Activated naive CD8-positive, alpha-beta T cell treated with anti-CD3 and anti-CD28 coated beads, Interleukin-2, amount 50 U/mL, for 24 hours (primary cell): Measurements from ENCODE around the gene VPS13D.
"Not testable (repeated sequence)": the region's sequence is repeated elsewhere in the genome, so short reads cannot be mapped to it uniquely, and the experiment has no call there.

Source experiments
- ATAC-seq: fragments of 150-1000 bp; cut with Tn5 transposase; one replicate; pipeline ENCODE4 v1.10.0; 2021
- DNase-seq: peaks from one replicate; pipeline ENCODE4 v3.0.0; 2021
- H3K27ac Mint-ChIP-seq: one replicate; pipeline ENCODE4 v1.8.0; 2021; ENCODE audit warnings: mild to moderate bottlenecking, mixed read lengths
- H3K27me3 Mint-ChIP-seq: one replicate; pipeline ENCODE4 v1.8.0; 2021; ENCODE audit warnings: mixed read lengths
- H3K36me3 Mint-ChIP-seq: one replicate; pipeline ENCODE4 v1.8.0; 2021; ENCODE audit warnings: low read depth, mixed read lengths
- H3K4me1 Mint-ChIP-seq: one replicate; pipeline ENCODE4 v1.8.0; 2021; ENCODE audit warnings: mixed read lengths
- H3K4me3 Mint-ChIP-seq: one replicate; pipeline ENCODE4 v1.8.0; 2021; ENCODE audit warnings: mild to moderate bottlenecking, moderate library complexity, mixed read lengths
- H3K9me3 Mint-ChIP-seq: one replicate; pipeline ENCODE4 v1.8.0; 2021; ENCODE audit warnings: mixed read lengths

Gene VPS13D

DNA sequence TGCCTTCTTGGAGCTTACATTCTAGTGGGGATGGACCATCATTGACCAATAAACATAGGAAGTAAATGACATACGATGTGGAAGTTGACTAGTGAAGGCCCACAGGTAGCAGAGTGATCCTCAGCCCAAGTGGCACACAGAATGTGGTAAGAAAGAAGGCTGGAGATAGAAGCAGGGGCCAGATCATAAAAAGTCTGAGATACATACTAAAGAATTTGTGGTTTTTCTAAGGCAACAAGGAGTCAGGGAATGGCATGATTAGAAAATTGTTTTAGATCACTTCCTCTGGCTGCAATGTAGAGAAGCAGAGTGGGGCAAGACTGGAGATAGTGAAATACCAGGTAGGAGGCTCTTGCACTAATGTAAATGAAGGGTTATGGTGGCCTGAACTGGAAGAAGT lies 154.0 kb downstream of the VPS13D start:
- no peaks in the 10 kb centered on the region for H3K27me3 Mint-ChIP-seq
- DNase-seq (no peak), ATAC-seq (no peak)
- no peak overlapping the region for H3K4me3 Mint-ChIP-seq
- no peak overlapping the region for H3K27ac Mint-ChIP-seq
- H3K4me1 Mint-ChIP-seq: peaks cover 41% of the 10 kb centered on the region
- peaks cover 73% of the 10 kb centered on the region for H3K36me3 Mint-ChIP-seq
- peaks cover 24% of the 10 kb centered on the region for H3K9me3 Mint-ChIP-seq

DNA sequence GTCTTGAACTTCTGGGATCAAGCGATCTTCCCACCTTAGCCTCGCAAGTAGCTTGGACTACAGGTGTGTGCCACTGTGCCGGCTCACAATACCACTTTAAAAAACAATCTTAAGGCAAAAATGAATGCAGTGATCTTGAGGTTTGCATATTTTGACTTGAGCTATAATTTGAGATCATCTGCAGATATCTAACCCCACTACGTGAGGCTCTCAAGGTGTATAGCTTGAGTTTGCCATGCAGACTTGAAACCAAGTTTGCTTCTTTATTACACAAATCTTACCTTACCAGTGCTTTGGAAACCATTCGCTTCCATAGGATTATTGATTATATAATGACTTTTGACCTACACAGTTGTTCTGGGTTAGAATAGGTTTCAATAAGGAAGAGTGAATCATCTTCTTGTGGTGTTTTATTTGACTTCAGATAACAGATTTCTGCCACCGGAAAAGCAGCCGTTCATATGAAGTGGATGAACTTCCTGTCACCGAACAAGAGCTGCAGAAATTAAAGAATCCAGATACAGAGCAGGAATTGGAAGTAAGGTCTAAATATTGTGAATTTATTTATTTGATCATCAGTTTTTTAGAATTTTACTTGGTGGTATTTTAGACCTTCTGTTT lies 155.1 kb downstream of the VPS13D start:
- Mint-ChIP-seq H3K27me3 (no peaks in the 10 kb centered on the region), H3K4me1 (peaks cover 41% of the 10 kb centered on the region), H3K4me3 (peak overlapping the region; percentile 25), H3K36me3 (peaks cover 71% of the 10 kb centered on the region), H3K9me3 (peaks cover 25% of the 10 kb centered on the region), H3K27ac (peak overlapping the region; percentile 53)
- ATAC-seq (peak; percentile 66), DNase-seq (no peak)

DNA sequence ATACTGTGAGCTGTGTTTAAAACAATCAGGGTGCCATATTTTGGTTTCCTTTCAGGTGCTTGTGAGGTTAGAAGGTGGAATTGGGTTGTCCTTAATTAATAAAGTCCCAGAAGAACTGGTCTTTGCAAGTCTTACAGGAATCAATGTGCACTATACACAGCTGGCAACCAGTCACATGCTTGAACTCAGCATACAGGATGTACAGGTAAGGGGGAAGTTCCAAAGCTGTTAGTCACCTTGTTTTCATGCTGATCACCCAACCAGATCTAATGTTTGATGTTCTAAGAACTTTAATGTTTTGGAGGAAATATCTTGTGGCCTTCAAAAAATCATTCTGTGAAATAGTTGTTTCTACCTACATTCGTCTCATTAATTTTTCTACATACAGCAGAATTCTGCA lies 156.3 kb downstream of the VPS13D start:
- Mint-ChIP-seq H3K36me3 (peaks cover 77% of the 10 kb centered on the region), H3K9me3 (peaks cover 25% of the 10 kb centered on the region), H3K27ac (peak overlapping the region; percentile 21), H3K4me3 (no peak overlapping the region), H3K27me3 (no peaks in the 10 kb centered on the region), H3K4me1 (peaks cover 41% of the 10 kb centered on the region)
- no peak for DNase-seq
- peak; percentile 46 for ATAC-seq

DNA sequence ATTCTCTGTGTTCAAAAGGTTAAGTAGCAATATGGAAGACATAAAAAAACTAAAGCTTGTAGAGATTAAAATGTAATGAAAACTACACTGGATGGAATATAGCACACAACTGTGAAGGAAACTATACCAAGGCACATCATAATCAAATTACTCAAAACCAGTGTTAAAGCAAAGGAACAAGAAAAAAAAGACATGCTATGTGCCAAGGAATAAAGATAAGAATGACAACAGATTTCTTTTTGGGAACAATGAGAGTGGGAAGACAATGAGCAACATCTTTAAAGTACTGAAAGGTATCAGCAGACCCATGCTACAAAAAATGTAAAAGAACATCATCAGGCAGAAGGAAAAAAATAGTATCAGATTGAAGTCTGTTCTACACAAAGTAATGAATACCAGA lies 157.8 kb downstream of the VPS13D start:
- no peaks in the 10 kb centered on the region for H3K27me3 Mint-ChIP-seq
- no peak overlapping the region for H3K4me3 Mint-ChIP-seq
- H3K36me3 Mint-ChIP-seq: peaks cover 78% of the 10 kb centered on the region
- H3K27ac Mint-ChIP-seq: no peak overlapping the region
- peaks cover 25% of the 10 kb centered on the region for H3K9me3 Mint-ChIP-seq
- DNase-seq: no peak
- peaks cover 40% of the 10 kb centered on the region for H3K4me1 Mint-ChIP-seq
- ATAC-seq: no peak

DNA sequence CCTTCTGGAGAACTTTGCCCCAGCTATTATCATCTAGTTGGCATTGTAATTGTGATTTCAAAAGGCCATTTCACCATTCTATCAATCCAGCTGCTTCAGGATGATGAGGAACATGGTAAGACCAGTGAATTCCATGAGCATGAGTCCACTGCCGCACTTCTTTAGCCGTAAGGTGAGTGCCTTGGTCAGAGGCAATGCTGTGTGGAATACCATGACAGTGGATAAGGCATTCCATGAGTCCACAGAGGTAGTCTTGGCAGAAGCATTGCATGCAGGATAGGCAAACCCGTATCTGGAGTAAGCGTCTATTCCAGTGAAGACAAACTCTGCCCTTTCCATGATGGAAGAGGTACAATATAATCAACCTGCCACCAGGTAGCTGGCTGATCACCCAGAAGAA lies 160.5 kb downstream of the VPS13D start:
- Mint-ChIP-seq H3K36me3 (peaks cover 66% of the 10 kb centered on the region), H3K9me3 (peaks cover 25% of the 10 kb centered on the region), H3K4me1 (peaks cover 16% of the 10 kb centered on the region)
- not testable (repeated sequence) for DNase-seq, H3K27me3 Mint-ChIP-seq, H3K27ac Mint-ChIP-seq, ATAC-seq, H3K4me3 Mint-ChIP-seq

DNA sequence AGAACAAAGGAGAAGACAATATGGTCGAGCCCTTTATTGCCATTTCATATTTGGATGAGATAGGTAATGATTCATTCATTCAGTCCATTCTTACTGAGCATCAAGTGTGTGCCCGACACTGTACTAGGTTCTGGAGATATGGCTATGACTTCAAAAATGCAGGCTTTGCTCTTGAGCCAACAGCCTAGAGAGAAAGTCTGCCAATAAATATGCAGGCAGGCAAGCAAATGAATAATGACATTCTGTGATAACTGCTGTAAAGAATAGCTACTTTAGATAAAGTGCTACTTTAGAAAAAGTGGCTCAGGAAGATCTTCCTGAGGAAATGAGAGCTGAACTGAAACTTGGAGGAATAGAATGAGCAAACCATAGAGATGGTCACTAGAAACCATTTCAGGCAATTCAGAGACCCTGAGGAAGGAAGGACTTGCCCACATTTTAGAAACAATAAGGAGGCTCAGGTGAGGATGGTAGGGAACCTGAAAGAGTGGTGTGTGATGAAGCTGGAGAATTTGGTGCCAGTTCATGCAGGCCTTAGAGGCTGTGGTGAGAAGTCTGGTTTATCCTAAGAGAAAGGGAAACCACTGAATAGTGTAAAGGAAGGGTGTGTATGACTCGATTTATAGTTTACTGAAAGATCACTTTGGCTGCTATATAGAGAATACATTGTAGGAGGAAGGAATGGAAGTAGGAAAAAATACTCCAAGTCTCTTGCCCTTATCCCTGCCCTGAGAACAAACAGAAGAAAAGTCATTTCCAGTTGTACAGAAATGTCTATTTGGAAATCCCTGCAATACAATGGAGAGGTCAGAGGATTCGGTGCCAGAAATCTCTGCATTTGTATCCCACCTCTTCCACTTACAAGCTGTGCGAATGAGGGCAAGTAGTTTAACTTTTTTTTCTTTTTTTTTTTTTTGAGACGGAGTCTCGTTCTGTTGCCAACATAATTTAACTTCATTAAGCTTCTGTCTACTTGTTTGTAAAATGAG lies 167.9 kb downstream of the VPS13D start:
- Mint-ChIP-seq H3K27ac (no peak overlapping the region), H3K4me3 (no peak overlapping the region), H3K36me3 (peaks cover 18% of the 10 kb centered on the region), H3K9me3 (no peaks in the 10 kb centered on the region), H3K4me1 (peaks cover 11% of the 10 kb centered on the region), H3K27me3 (no peaks in the 10 kb centered on the region)
- DNase-seq: no peak
- no peak for ATAC-seq

DNA sequence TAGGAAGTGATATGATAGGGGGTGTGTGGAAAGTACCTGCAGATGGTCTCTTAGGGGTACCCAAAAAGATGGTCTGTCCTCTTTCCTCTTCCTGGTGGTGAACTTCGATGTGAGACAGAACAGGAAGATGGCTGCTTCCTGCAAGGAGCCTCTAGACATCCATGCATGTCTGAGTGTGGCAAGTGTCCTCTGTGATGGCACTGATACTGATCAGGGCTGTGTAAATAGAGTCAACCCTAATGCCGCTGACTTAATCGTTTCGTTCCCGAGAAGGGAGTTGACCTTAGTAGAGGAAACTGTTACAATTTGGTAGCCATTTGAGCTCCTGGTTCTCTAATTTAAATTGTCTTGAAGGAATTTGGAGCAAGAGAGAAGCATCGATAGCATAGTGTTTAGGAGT lies 168.6 kb downstream of the VPS13D start:
- Mint-ChIP-seq H3K36me3 (peaks cover 18% of the 10 kb centered on the region), H3K9me3 (no peaks in the 10 kb centered on the region), H3K4me1 (peaks cover 11% of the 10 kb centered on the region), H3K27ac (no peak overlapping the region), H3K4me3 (no peak overlapping the region), H3K27me3 (no peaks in the 10 kb centered on the region)
- DNase-seq: no peak
- ATAC-seq: no peak

DNA sequence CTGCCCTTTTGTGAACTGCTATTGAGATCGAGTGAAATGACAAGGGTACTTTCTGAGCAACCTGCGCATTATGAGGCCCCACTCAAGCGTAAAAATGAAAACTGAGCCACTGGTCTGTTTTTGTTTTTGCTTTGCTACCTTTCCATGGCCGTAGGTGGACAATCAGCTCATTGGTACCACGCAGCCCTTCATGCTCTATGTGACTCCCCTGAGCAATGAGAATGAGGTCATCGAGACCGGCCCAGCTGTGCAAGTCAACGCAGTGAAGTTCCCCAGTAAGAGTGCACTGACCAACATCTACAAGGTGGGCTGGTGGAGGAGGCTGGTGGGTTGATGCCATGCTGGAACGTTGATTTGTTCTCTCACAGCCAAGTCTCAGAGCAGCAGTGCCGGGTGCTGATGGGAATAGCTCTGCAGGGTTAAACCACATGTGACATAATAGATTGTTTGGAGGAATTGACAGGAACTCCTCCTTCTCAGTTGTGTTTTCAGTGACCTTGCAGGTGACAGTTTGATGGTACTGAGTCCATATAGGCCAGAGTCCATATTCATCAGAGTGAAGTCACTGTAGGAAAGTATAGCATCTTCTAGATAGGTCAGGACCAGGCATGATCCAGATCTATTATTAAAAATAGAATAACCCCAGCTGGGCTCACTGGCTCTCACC lies 170.3 kb downstream of the VPS13D start:
- H3K4me3 Mint-ChIP-seq: no peak overlapping the region
- no peaks in the 10 kb centered on the region for H3K27me3 Mint-ChIP-seq
- no peak overlapping the region for H3K27ac Mint-ChIP-seq
- H3K9me3 Mint-ChIP-seq: no peaks in the 10 kb centered on the region
- ATAC-seq (no peak), DNase-seq (no peak)
- H3K36me3 Mint-ChIP-seq: peaks cover 26% of the 10 kb centered on the region
- H3K4me1 Mint-ChIP-seq: peaks cover 11% of the 10 kb centered on the region

DNA sequence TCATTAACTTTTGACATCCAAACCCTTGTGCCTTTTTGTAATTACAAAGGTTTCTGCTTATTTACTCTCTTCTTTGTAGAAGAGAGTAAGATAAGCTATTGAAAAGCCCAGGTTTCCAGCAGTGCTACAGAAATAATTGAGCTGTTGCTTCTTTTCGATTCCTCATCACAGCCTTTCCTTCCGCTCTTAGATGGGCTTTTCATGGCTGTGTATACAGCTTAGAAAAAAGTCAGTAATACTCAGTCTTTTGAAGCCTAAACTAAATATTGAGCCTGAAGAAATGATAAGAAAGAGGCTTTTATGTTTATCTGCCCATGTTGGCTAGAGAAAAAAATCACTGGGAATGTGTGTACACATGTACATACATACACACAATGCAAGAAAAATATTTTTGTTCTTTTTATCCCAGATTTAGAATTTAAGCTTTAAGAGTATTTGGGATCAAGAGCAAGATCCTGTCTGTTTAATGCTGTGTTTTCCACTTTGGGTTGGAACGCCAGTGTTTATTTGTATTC lies 172.4 kb downstream of the VPS13D start:
- ATAC-seq (no peak), DNase-seq (no peak)
- H3K36me3 Mint-ChIP-seq: peaks cover 32% of the 10 kb centered on the region
- no peak overlapping the region for H3K27ac Mint-ChIP-seq
- H3K4me3 Mint-ChIP-seq: no peak overlapping the region
- no peaks in the 10 kb centered on the region for H3K27me3 Mint-ChIP-seq
- peaks cover 28% of the 10 kb centered on the region for H3K4me1 Mint-ChIP-seq
- no peaks in the 10 kb centered on the region for H3K9me3 Mint-ChIP-seq

DNA sequence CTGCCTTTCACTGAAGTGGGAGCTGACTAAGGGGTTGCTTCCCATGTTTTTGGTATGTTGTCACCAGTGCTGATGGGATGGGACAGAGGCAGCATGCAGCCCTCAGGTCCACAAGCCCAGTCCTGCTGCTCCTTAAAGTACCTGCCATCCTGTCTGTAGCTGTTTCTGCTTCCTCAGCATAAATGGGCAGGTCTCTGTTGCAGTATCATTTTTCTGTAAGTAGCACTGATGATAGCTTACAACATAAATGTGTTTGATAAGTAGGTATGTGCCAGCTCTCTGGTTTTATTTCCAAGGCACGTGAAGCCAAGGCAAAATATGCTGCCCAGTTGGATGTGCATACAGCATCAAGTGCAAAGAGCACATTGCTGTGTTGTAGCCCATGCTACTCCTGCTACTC lies 173.0 kb downstream of the VPS13D start:
- Mint-ChIP-seq H3K4me3 (no peak overlapping the region), H3K27me3 (no peaks in the 10 kb centered on the region)

DNA sequence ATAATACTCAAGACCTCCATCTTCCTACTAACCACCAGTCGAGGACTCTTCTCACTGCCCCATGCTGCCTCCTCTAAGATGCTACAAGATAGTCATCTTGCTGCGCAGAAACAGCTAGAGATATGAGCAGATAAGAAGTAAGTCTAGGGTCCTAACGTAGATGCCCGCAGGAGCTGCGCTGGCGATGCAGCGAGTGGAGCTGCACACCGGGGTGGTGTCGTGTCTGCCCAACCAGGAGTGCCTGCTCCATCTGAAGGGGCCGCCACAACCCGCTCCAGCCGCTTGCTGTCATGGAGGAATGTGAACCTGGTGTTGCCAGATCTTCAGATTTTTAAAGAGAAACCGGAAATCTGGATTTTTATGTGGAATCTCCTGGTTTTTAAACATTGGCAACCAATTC lies 175.1 kb downstream of the VPS13D start:
- Mint-ChIP-seq H3K27me3 (no peaks in the 10 kb centered on the region), H3K36me3 (peaks cover 43% of the 10 kb centered on the region), H3K9me3 (peaks cover 8% of the 10 kb centered on the region), H3K4me3 (no peak overlapping the region), H3K27ac (no peak overlapping the region), H3K4me1 (peaks cover 40% of the 10 kb centered on the region)
- no peak for ATAC-seq
- no peak for DNase-seq

More for the DNA sequence above, 173.0 kb downstream of the VPS13D start:
- H3K9me3 Mint-ChIP-seq: no peaks in the 10 kb centered on the region
- peaks cover 30% of the 10 kb centered on the region for H3K36me3 Mint-ChIP-seq
- no peak overlapping the region for H3K27ac Mint-ChIP-seq
- ATAC-seq (no peak), DNase-seq (no peak)
- H3K4me1 Mint-ChIP-seq: peaks cover 28% of the 10 kb centered on the region

DNA sequence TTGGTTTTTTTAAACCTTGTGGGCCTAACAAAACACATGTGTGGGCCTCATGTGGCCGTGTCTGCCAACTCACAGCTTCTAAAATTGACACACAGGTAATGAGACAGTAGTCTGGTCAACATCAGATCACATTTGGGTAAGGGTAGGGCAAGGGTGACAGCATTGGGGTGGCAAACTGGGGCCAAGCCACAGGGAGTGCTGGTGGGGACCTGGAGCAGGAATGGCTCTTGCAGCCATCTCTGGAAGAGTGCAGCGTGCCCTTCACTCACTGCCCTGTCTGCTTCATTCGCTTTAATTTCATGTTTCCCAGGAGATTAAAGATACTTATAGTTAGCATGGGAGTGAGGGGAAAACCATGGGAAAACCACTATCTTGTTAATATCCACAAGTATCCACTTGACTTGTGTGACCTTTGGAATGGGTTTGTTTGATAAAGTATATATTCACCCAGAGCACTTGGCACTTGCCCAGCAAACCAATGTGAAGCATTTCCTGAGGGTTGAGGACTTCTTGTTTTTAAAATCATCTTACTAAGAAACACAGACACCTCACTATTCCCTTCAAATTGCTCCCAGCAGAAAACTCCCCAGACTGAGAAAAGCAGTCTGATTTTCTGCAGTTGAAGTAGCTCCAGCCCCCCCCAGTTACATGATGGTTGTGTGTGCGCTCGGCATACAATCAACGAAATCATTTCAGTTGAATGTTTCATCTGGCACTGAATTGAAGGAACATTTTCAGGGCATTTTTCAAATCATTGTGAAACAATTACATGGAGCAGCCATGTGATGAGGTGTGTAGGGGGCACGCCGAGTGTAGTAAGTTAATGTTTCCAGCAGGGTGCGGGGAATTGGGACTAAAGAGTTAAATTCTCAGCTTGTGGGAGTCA lies 175.7 kb downstream of the VPS13D start:
- DNase-seq: no peak

DNA sequence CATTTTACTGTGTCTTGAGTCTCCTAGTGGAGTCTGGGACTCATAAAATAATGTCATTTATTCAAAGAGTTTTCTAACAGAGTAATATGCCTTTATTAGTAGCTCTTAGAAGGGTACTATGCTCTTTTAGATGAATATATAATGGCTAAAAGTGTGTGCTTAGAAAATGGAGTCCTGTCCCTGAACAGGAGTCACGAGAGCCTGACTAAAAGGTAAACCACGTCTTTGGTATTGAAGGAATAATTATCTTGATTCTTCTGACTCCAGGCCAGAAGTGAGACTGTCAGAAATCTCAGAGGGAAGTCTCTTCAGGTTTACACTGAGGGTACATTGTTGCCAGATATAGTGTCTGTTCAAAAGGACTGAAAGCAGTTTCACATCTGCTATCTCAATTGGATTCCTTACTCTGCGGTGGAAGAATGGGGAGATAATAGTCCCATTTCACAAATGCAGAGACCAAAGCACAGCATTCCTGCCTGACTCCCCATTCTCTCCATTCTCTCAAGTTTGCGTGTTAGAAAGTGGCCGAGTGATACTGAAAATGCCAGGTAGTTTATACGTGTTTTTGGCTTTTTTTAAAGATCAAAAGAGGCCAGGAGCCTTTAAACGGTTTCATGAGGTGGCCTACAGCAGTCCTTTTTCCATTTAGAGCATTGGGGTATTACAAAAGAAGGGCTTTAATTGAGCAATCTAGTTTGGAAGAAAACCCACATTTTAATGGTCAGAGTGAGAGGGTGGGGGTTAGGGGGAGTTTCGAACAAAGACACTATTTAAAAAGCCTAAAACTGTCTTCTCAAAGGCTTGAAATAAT lies 176.6 kb downstream of the VPS13D start:
- peaks cover 45% of the 10 kb centered on the region for H3K4me1 Mint-ChIP-seq

More for the DNA sequence above, 175.7 kb downstream of the VPS13D start:
- Mint-ChIP-seq H3K9me3 (peaks cover 12% of the 10 kb centered on the region), H3K27me3 (no peaks in the 10 kb centered on the region), H3K4me1 (peaks cover 45% of the 10 kb centered on the region), H3K36me3 (peaks cover 44% of the 10 kb centered on the region), H3K27ac (peak overlapping the region; percentile 18), H3K4me3 (no peak overlapping the region)
- no peak for ATAC-seq

More for the DNA sequence above, 176.6 kb downstream of the VPS13D start:
- Mint-ChIP-seq H3K27me3 (no peaks in the 10 kb centered on the region), H3K27ac (peak overlapping the region; percentile 18), H3K9me3 (peaks cover 12% of the 10 kb centered on the region), H3K36me3 (peaks cover 50% of the 10 kb centered on the region), H3K4me3 (no peak overlapping the region)
- DNase-seq (no peak), ATAC-seq (no peak)
